ENCODE measurements around the gene SGPP2. TPM values are rescaled to one million over a fixed set of nuclear protein-coding genes. Genes with fewer than 3 reads are reported as not detected.

SGPP2 gene
- total RNA-seq, 2 experiments from 2014 or later, result not detected

GRCh38 chr2:222504719-222505118, 80.4 kb downstream of the SGPP2 start:
- Histone ChIP-seq H3K4me3 (ENCODE audit: low read depth, low read length, poor library complexity, severe bottlenecking) (no peak overlapping the region), H4K20me1 (ENCODE audit: insufficient read depth, low read length) (no peaks in the 10 kb centered on the region), H3K27ac (ENCODE audit: low read depth, low read length, poor library complexity, severe bottlenecking) (no peak overlapping the region), H2AFZ (ENCODE audit: low read length) (no peak overlapping the region), H3K4me2 (ENCODE audit: low read length) (no peak overlapping the region), H3K79me2 (ENCODE audit: insufficient read depth, low read depth, low read length) (no peaks in the 10 kb centered on the region), H3K9me3 (ENCODE audit: low read length) (no peaks in the 10 kb centered on the region), H3K36me3 (ENCODE audit: insufficient read depth, low read length) (no peaks in the 10 kb centered on the region), H3K4me1 (ENCODE audit: insufficient read depth, low read length, poor library complexity, severe bottlenecking) (no peaks in the 10 kb centered on the region), H3K9me2 (ENCODE audit: insufficient read depth, low read length) (no peaks in the 10 kb centered on the region)
- BruUV-seq (replicated peaks), result no TSS peak
- ChIA-PET CTCF (ENCODE audit: unreplicated experiment) (no interaction called here), POLR2A (no interaction called here)
- no peak for DNase-seq (ENCODE audit: low spot score)
- no peak for TF ChIP-seq EZH2phosphoT487 (IDR thresholded peaks at IDR 0.05; ENCODE audit: borderline replicate concordance, low read depth, low read length)
- TF ChIP-seq CTCF (conservative IDR thresholded peaks at IDR 0.05; ENCODE audit: low read length), result no peak
- intact Hi-C loops (cut with micrococcal nuclease; ENCODE audit: unreplicated experiment), result no loop called here

- Histone ChIP-seq H3K4me1 (ENCODE audit: insufficient read depth, low read length, poor library complexity, severe bottlenecking) (no peaks in the 10 kb centered on the region), H4K20me1 (ENCODE audit: insufficient read depth, low read length) (no peaks in the 10 kb centered on the region), H3K27ac (ENCODE audit: low read depth, low read length, poor library complexity, severe bottlenecking) (no peak overlapping the region), H3K79me2 (ENCODE audit: insufficient read depth, low read depth, low read length) (no peaks in the 10 kb centered on the region), H3K36me3 (ENCODE audit: insufficient read depth, low read length) (no peaks in the 10 kb centered on the region), H2AFZ (ENCODE audit: low read length) (no peak overlapping the region), H3K9me3 (ENCODE audit: low read length) (no peaks in the 10 kb centered on the region), H3K4me3 (ENCODE audit: low read depth, low read length, poor library complexity, severe bottlenecking) (no peak overlapping the region), H3K4me2 (ENCODE audit: low read length) (no peak overlapping the region), H3K9me2 (ENCODE audit: insufficient read depth, low read length) (no peaks in the 10 kb centered on the region)
- ChIA-PET CTCF (ENCODE audit: unreplicated experiment) (no interaction called here), POLR2A (interaction anchor here (1.2 kb wide), 1 partner anchor 25 kb away, joined by 3 read pairs; no protein-coding TSS in a partner anchor)
- intact Hi-C loops (cut with micrococcal nuclease; ENCODE audit: unreplicated experiment), result no loop called here
- no TSS peak for BruUV-seq (replicated peaks)
- no peak for DNase-seq (ENCODE audit: low spot score)
- TF ChIP-seq EZH2phosphoT487 (IDR thresholded peaks at IDR 0.05; ENCODE audit: borderline replicate concordance, low read depth, low read length) (no peak), CTCF (conservative IDR thresholded peaks at IDR 0.05; ENCODE audit: low read length) (no peak)
Measured at GRCh38 chr2:222506230-222506935, 82.0 kb downstream of the SGPP2 start.

- TF ChIP-seq CTCF (conservative IDR thresholded peaks at IDR 0.05; ENCODE audit: low read length), result no peak
- TF ChIP-seq EZH2phosphoT487 (IDR thresholded peaks at IDR 0.05; ENCODE audit: borderline replicate concordance, low read depth, low read length), result no peak
- no peak overlapping the region for H3K4me3 ChIP-seq (ENCODE audit: low read depth, low read length, poor library complexity, severe bottlenecking)
- no TSS peak for BruUV-seq (replicated peaks)
- H4K20me1 ChIP-seq (ENCODE audit: insufficient read depth, low read length), result no peaks in the 10 kb centered on the region
- H3K9me3 ChIP-seq (ENCODE audit: low read length), result no peaks in the 10 kb centered on the region
- no peak overlapping the region for H2AFZ ChIP-seq (ENCODE audit: low read length)
- no peak for DNase-seq (ENCODE audit: low spot score)
- H3K36me3 ChIP-seq (ENCODE audit: insufficient read depth, low read length), result no peaks in the 10 kb centered on the region
- no peaks in the 10 kb centered on the region for H3K79me2 ChIP-seq (ENCODE audit: insufficient read depth, low read depth, low read length)
- no peak overlapping the region for H3K27ac ChIP-seq (ENCODE audit: low read depth, low read length, poor library complexity, severe bottlenecking)
- no peak overlapping the region for H3K4me2 ChIP-seq (ENCODE audit: low read length)
- POLR2A ChIA-PET, result no interaction called here
- intact Hi-C loops (cut with micrococcal nuclease; ENCODE audit: unreplicated experiment), result no loop called here
- CTCF ChIA-PET (ENCODE audit: unreplicated experiment), result no interaction called here
- no peaks in the 10 kb centered on the region for H3K9me2 ChIP-seq (ENCODE audit: insufficient read depth, low read length)
- no peaks in the 10 kb centered on the region for H3K4me1 ChIP-seq (ENCODE audit: insufficient read depth, low read length, poor library complexity, severe bottlenecking)
Measured at GRCh38 chr2:222514901-222515300, 90.6 kb downstream of the SGPP2 start.
